Fibroblast of the aortic adventitia (primary cell): ENCODE data around the gene CCL7. TPM values are rescaled to one million over a fixed set of nuclear protein-coding genes. Genes with fewer than 3 reads are reported as not detected.
"Not testable (repeated sequence)": the region's sequence is repeated elsewhere in the genome, so short reads cannot be mapped to it uniquely, and the experiment has no call there.

Experiments
- DNase-seq: peaks from one replicate; pipeline ENCODE4 v3.0.0-alpha.2; 2010; ENCODE audit warnings: low read depth
- H3K4me3 ChIP-seq: 2 replicates; pipeline ENCODE4 v1.5.1; 2011; ENCODE audit warnings: low read depth, mild to moderate bottlenecking, control low read depth, low read length, moderate library complexity
- CTCF ChIP-seq: IDR thresholded peaks from 2 replicates; pipeline ENCODE4 v1.5.1; 2011; ENCODE audit warnings: mild to moderate bottlenecking, low read length, control low read depth, inconsistent platforms; ENCODE audit not compliant: insufficient read depth
- total RNA-seq: library from RNA; depleted of rRNA; stranded (reverse); fragments of >200 nt; gene quantifications from 2 replicates; pipeline ENCODE4 v1.2.3, GENCODE V29; 2012; ENCODE audit warnings: low replicate concordance

Gene CCL7
- total RNA-seq, 1 donor: not detected

GRCh38 chr17:34226744-34227034 lies 43.3 kb upstream of the CCL7 start:
- H3K4me3 ChIP-seq: no peak overlapping the region
- no peak for DNase-seq
- TF ChIP-seq CTCF: no peak

GRCh38 chr17:34227293-34227692 lies 42.7 kb upstream of the CCL7 start:
- DNase-seq, H3K4me3 ChIP-seq: not testable (repeated sequence)

GRCh38 chr17:34227707-34228106 lies 42.3 kb upstream of the CCL7 start:
- no peak for DNase-seq
- TF ChIP-seq CTCF: no peak
- H3K4me3 ChIP-seq: no peak overlapping the region

GRCh38 chr17:34228781-34229180 lies 41.2 kb upstream of the CCL7 start:
- no peak overlapping the region for H3K4me3 ChIP-seq
- no peak for TF ChIP-seq CTCF
- no peak for DNase-seq

- no peak for TF ChIP-seq CTCF
Observed at GRCh38 chr17:34230342-34230741, 39.7 kb upstream of the CCL7 start.

GRCh38 chr17:34234616-34235015 lies 35.4 kb upstream of the CCL7 start:
- DNase-seq: no peak
- no peak overlapping the region for H3K4me3 ChIP-seq
- no peak for TF ChIP-seq CTCF

More at GRCh38 chr17:34230342-34230741, 39.7 kb upstream of the CCL7 start:
- no peak overlapping the region for H3K4me3 ChIP-seq
- no peak for DNase-seq

- peak; percentile 75 for DNase-seq
- no peak overlapping the region for H3K4me3 ChIP-seq
- no peak for TF ChIP-seq CTCF
Observed at GRCh38 chr17:34235389-34236028, 34.5 kb upstream of the CCL7 start.
